B cell (primary cell): ENCODE results near the gene SLC6A2.

Experiments used
- CTCF ChIP-seq: fragments of 200-600 bp; IDR thresholded peaks from one replicate; pipeline ENCODE4 v1.8.0; 2022; ENCODE audit warnings: antibody characterized with exemption, mild to moderate bottlenecking
- EZH2 ChIP-seq: IDR thresholded peaks from 2 replicates; pipeline ENCODE4 v1.6.1; 2012; ENCODE audit warnings: borderline replicate concordance, low read depth, mild to moderate bottlenecking, moderate library complexity, low read length; ENCODE audit not compliant: insufficient read depth, poor library complexity, severe bottlenecking

- no peak for TF ChIP-seq CTCF
- no peak for TF ChIP-seq EZH2
Observed at GRCh38 chr16:55641430-55642056, 14.2 kb upstream of the SLC6A2 start.
